Measurements from ENCODE around the gene NEURL1B. TPM values are rescaled to one million over a fixed set of nuclear protein-coding genes. Genes with fewer than 3 reads are reported as not detected.
A peak's percentile ranks its signal among the peaks of the same experiment; 100 is the strongest.

NEURL1B gene
- total and polyA plus RNA-seq, 12 donors = 9.8 to 99.9 (median 41.5) TPM

DNA sequence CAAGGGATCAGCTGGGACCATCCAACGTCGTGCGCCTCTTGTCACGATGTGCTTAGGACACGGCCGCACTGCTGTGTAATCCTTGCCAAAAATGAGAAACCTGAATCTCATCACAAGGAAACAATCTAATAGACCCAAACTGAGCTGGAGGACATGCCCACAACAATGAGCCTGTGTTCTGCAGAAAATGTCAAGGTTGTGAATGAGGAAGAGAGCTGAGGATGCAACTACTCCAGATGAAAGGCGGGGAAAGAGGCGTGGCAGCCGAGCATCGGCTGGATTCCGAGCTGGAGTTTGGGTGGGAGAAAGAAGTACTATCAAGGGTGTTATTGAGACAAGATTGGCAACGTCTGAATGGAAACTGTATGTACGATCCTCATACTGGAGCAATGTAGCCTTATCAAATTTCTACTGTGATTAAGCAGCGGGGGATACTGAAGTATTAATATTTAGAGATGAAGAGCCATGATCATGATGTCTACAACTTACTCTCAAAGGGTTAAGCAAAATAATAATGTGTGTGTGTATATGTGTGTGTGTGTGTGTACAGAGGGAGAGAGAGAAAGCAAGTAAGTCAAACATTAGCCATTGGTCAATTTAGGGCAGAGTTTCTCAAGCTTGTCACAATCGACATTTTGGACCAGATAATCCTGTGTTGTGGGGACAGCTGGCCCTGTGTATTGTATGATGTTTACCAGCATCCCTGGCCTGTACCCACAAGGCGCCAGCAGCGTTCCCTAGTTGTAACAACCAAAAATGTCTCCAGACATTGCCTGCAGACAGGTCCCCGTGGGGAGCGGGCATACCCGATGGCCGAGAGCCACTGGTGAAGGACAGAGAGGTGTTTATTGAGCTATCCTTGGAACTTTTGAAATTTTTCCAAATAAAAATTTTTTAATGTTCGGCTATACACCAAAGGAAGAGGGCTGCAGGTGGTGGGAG, 83.5 kb downstream of the NEURL1B start:
- Histone ChIP-seq H3K27ac (peak overlapping the region in 2 of 5 donors; percentile 66 to 87), H3K4me1 (replicated peaks in 1 of 2) (peaks cover 12 to 32% of the 10 kb centered on the region in 2 donors), H3K36me3 (replicated peaks in 1 of 2) (no peaks in the 10 kb centered on the region), H3K27me3 (no peaks in the 10 kb centered on the region), H3K9me3 (replicated peaks in 1 of 3) (no peaks in the 10 kb centered on the region), H3K4me3 (no peak overlapping the region)
- intact Hi-C loops (cut with DNase I) = no loop called here
- WGBS, 4 donors = 50 to 60% (median 54%) methylated on average over 22 of the region's 22 CpGs
- peak in 4 of 7 donors; percentile 62 to 72 (median 64) for DNase-seq
- TF ChIP-seq, protein P1, sequence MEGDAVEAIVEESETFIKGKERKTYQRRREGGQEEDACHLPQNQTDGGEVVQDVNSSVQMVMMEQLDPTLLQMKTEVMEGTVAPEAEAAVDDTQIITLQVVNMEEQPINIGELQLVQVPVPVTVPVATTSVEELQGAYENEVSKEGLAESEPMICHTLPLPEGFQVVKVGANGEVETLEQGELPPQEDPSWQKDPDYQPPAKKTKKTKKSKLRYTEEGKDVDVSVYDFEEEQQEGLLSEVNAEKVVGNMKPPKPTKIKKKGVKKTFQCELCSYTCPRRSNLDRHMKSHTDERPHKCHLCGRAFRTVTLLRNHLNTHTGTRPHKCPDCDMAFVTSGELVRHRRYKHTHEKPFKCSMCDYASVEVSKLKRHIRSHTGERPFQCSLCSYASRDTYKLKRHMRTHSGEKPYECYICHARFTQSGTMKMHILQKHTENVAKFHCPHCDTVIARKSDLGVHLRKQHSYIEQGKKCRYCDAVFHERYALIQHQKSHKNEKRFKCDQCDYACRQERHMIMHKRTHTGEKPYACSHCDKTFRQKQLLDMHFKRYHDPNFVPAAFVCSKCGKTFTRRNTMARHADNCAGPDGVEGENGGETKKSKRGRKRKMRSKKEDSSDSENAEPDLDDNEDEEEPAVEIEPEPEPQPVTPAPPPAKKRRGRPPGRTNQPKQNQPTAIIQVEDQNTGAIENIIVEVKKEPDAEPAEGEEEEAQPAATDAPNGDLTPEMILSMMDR (IDR thresholded peaks at IDR 0.05) = no peak
- TF ChIP-seq POLR2A (IDR thresholded peaks at IDR 0.05) = peak in 1 of 2 donors; percentile 52

DNA sequence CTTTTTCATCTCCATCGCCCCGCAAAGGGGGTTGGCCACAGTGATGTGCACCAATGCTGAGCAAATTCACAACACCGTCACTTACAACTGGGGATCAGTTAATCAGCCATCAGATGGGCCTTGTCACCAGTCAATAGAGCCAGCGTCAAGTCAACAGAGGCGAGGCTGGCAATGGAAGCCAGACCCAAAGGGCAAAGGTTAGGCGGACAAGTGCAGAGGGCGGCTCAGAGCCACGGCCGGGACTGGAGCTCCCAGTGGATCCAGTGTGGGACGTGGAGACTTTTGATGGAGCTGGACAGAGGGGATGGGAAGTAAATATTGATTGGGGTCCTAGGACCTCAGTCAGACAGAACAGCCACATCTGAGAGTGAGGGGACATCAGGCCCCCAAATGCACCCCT, 84.2 kb downstream of the NEURL1B start:
- TF ChIP-seq, protein P1 (IDR thresholded peaks at IDR 0.05) = no peak
- no peak for TF ChIP-seq POLR2A (IDR thresholded peaks at IDR 0.05)
- H3K9me3 ChIP-seq (replicated peaks in 1 of 3) = no peaks in the 10 kb centered on the region
- H3K36me3 ChIP-seq (replicated peaks in 1 of 2) = no peaks in the 10 kb centered on the region
- H3K4me3 ChIP-seq = no peak overlapping the region
- H3K27ac ChIP-seq = no peak overlapping the region
- no peak for DNase-seq
- H3K27me3 ChIP-seq = no peaks in the 10 kb centered on the region
- peaks cover 12 to 32% of the 10 kb centered on the region in 2 donors for H3K4me1 ChIP-seq (replicated peaks in 1 of 2)
- 89 to 98% (median 96%) methylated on average over 8 to 10 of the region's 10 CpGs for WGBS, 4 donors
- intact Hi-C loops (cut with DNase I) = no loop called here

DNA sequence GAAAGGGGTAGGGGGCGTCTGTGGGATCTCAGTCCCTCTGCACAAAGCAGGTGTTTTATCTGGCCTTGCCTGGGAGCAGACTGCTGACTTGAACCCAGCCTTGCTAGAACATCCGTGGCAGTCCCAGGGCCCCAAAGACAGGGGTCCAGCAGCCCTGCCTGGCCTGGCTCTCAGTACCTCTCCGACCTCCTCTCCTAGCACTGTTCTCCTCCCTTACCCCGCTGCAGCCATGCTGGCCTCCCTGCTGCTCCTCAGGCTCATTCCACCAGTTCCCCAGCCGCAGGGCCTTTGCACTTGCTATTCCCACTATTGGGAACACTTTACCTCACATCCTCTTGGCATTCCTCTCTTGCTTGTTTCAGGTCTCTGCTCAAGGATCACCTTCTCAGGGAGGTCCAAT, 84.7 kb downstream of the NEURL1B start:
- H3K9me3 ChIP-seq (replicated peaks in 1 of 3) = no peaks in the 10 kb centered on the region
- H3K4me1 ChIP-seq (replicated peaks in 1 of 2) = peaks cover 12 to 32% of the 10 kb centered on the region in 2 donors
- H3K36me3 ChIP-seq (replicated peaks in 1 of 2) = no peaks in the 10 kb centered on the region
- no peak for DNase-seq
- H3K4me3 ChIP-seq = no peak overlapping the region
- no peak for TF ChIP-seq POLR2A (IDR thresholded peaks at IDR 0.05)
- TF ChIP-seq, protein P1 (IDR thresholded peaks at IDR 0.05) = no peak
- intact Hi-C loops (cut with DNase I) = no loop called here
- H3K27ac ChIP-seq = no peak overlapping the region
- 90 to 93% (median 92%) methylated on average over 5 of the region's 5 CpGs for WGBS, 4 donors
- no peaks in the 10 kb centered on the region for H3K27me3 ChIP-seq

DNA sequence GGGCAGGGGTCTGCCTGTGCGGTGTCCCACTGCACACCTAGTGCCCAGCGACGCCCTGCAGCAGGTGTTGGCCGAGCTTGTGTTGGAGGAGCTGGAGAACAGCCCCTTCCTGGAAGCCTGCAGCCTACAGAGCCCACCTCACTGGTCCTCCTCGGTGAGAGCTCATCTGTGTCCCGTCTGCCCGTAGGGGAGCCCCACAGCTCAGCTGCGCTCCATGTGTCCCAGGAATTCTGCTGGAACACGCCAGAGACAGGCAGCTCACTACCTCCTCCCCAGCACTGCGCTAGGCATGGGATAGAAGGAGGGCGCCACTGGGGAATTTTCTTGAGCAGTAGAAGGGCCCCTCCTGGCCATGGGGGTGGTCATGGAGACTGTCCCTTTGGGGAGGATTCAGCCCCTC, 85.9 kb downstream of the NEURL1B start:
- Histone ChIP-seq H3K36me3 (replicated peaks in 1 of 2) (no peaks in the 10 kb centered on the region), H3K27ac (no peak overlapping the region), H3K9me3 (replicated peaks in 1 of 3) (no peaks in the 10 kb centered on the region), H3K27me3 (no peaks in the 10 kb centered on the region), H3K4me1 (replicated peaks in 1 of 2) (peaks cover 5 to 22% of the 10 kb centered on the region in 2 donors), H3K4me3 (no peak overlapping the region)
- intact Hi-C loops (cut with DNase I) = no loop called here
- 91 to 95% (median 93%) methylated on average over 4 to 11 of the region's 11 CpGs for WGBS, 4 donors
- TF ChIP-seq, protein P1 (IDR thresholded peaks at IDR 0.05) = no peak
- DNase-seq = peak in 1 of 7 donors; percentile 11
